Liver (tissue), 9 donors: Measurements from ENCODE around the gene PDE4D. TPM values are rescaled to one million over a fixed set of nuclear protein-coding genes. Genes with fewer than 3 reads are reported as not detected.

Source experiments
- DNase-seq: peaks from one replicate; pipeline ENCODE4 v3.0.0-alpha.2; 2017; ENCODE audit warnings: low spot score
- H3K27ac ChIP-seq, 2 donors: one replicate each; pipeline ENCODE4 v1.7.0; 2013; ENCODE audit warnings: inconsistent platforms in 2 of 2, low read length in 2 of 2, control low read depth in 1 of 2, low read depth in 1 of 2, mild to moderate bottlenecking in 1 of 2
- H3K27me3 ChIP-seq, 4 donors: one replicate each; pipeline versions ENCODE4 v1.6.1 to v1.7.0; 2013; ENCODE audit warnings: low read length in 3 of 4, inconsistent platforms in 1 of 4, mild to moderate bottlenecking in 1 of 4, moderate library complexity in 1 of 4; ENCODE audit not compliant: control insufficient read depth in 4 of 4, insufficient read depth in 4 of 4
- H3K36me3 ChIP-seq, 4 donors: one replicate each; pipeline versions ENCODE4 v1.6.1 to v1.7.0; 2013; ENCODE audit warnings: low read length in 3 of 4, mild to moderate bottlenecking in 3 of 4, low read depth in 1 of 4, moderate library complexity in 1 of 4; ENCODE audit not compliant: control insufficient read depth in 4 of 4, insufficient read depth in 3 of 4
- H3K4me1 ChIP-seq, 4 donors: one replicate each; pipeline versions ENCODE4 v1.6.1 to v1.7.0; 2013; ENCODE audit warnings: low read length in 3 of 4, mild to moderate bottlenecking in 3 of 4, moderate library complexity in 1 of 4; ENCODE audit not compliant: control insufficient read depth in 4 of 4, insufficient read depth in 4 of 4
- H3K4me3 ChIP-seq, 3 donors: one replicate each; pipeline versions ENCODE4 v1.6.1 to v1.7.0; 2013; ENCODE audit warnings: low read length in 3 of 3, control low read depth in 1 of 3, low read depth in 1 of 3, mild to moderate bottlenecking in 1 of 3
- H3K9ac ChIP-seq, 2 donors: one replicate each; pipeline ENCODE4 v1.7.0; 2013; ENCODE audit warnings: low read length in 2 of 2, mild to moderate bottlenecking in 2 of 2, moderate library complexity in 2 of 2, control low read depth in 1 of 2, low read depth in 1 of 2
- H3K9me3 ChIP-seq, 4 donors: one replicate each; pipeline versions ENCODE4 v1.6.1 to v1.7.0; 2013; ENCODE audit warnings: low read length in 3 of 4; ENCODE audit not compliant: control insufficient read depth in 4 of 4
- ATF3 ChIP-seq: IDR thresholded peaks from 2 replicates; pipeline ENCODE4 v1.6.1; 2016; ENCODE audit warnings: antibody characterized with exemption
- EGR1 ChIP-seq, 2 donors: IDR thresholded peaks; 2 replicates each; pipeline ENCODE4 v1.6.1; 2016 to 2018; ENCODE audit warnings: antibody characterized with exemption in 2 of 2, low read depth in 2 of 2
- FOXA1 ChIP-seq: IDR thresholded peaks from 2 replicates; pipeline ENCODE4 v1.6.1; 2016; ENCODE audit warnings: antibody characterized with exemption
- FOXA2 ChIP-seq: IDR thresholded peaks from 2 replicates; pipeline ENCODE4 v1.6.1; 2016; ENCODE audit warnings: antibody characterized with exemption
- GABPA ChIP-seq, 2 donors: IDR thresholded peaks in 1 of 2; conservative IDR thresholded peaks in 1 of 2; 2 replicates each; pipeline ENCODE4 v1.6.1; 2016; ENCODE audit warnings: antibody characterized with exemption in 2 of 2, mild to moderate bottlenecking in 1 of 2, moderate library complexity in 1 of 2
- HNF4A ChIP-seq, 2 donors: conservative IDR thresholded peaks; 2 replicates each; pipeline ENCODE4 v1.6.1; 2016; ENCODE audit warnings: antibody characterized with exemption in 2 of 2, mild to moderate bottlenecking in 2 of 2
- HNF4G ChIP-seq: IDR thresholded peaks from 2 replicates; pipeline ENCODE4 v1.6.1; 2016; ENCODE audit warnings: antibody characterized with exemption
- NR2F2 ChIP-seq: IDR thresholded peaks from 2 replicates; pipeline ENCODE4 v1.6.1; 2016; ENCODE audit warnings: antibody characterized with exemption
- RAD21 ChIP-seq, 2 donors: IDR thresholded peaks; 2 replicates each; pipeline ENCODE4 v1.6.1; 2016; ENCODE audit warnings: antibody characterized with exemption in 2 of 2, mild to moderate bottlenecking in 2 of 2
- REST ChIP-seq: IDR thresholded peaks from 2 replicates; pipeline ENCODE4 v1.6.1; 2016; ENCODE audit warnings: antibody characterized with exemption, mild to moderate bottlenecking
- RXRA ChIP-seq, 2 donors: IDR thresholded peaks; 2 replicates each; pipeline ENCODE4 v1.6.1; 2017 to 2018; ENCODE audit warnings: antibody characterized with exemption in 2 of 2, mild to moderate bottlenecking in 1 of 2
- SP1 ChIP-seq: IDR thresholded peaks from 2 replicates; pipeline ENCODE4 v1.6.1; 2018; ENCODE audit warnings: antibody characterized with exemption, mild to moderate bottlenecking
- YY1 ChIP-seq: IDR thresholded peaks from 2 replicates; pipeline ENCODE4 v1.6.1; 2016; ENCODE audit warnings: antibody characterized with exemption, mild to moderate bottlenecking
- ZBTB33 ChIP-seq: IDR thresholded peaks from 2 replicates; pipeline ENCODE4 v1.6.1; 2016; ENCODE audit warnings: antibody characterized with exemption
- WGBS: extraction: QIAGEN DNeasy Blood & Tissue Kit; methylation state at CpG from one replicate; pipeline ENCODE4 v1.1.7; 2013; 5-methylcytosine and 5-hydroxymethylcytosine counted together
- polyA plus RNA-seq, 2 donors: library from polyadenylated mRNA; stranded (reverse) in 1 of 2; unstranded in 1 of 2; fragments of 200-250 nt in 1 of 2; fragments of >200 nt in 1 of 2; fragmentation: Nextera tagmentation in 1 of 2; extraction: Ambion mirVana in 1 of 2; gene quantifications; one replicate each; pipeline versions ENCODE4 v1.2.1 to v1.2.3, GENCODE V29; 2013 to 2015
- total RNA-seq, 2 donors: library from RNA; depleted of rRNA; stranded (reverse); fragments of >200 nt; gene quantifications; one replicate each; pipeline ENCODE4 v1.2.3, GENCODE V29; 2014
- donor health status: healthy.
- donor health status: healthy.
- donor health status: healthy.
- donor health status: healthy.
- donor health status: healthy.

The PDE4D gene
- total and polyA plus RNA-seq, 4 donors, result 0.67 to 11.9 (median 6.5) TPM

- no peak for DNase-seq
- WGBS, result 58% methylated on average over 4 of the region's 4 CpGs
- H3K4me1 ChIP-seq, result peaks cover 0 to 7% (median 0%) of the 10 kb centered on the region in 4 donors
- no peak for TF ChIP-seq GABPA (IDR thresholded peaks at IDR 0.05 in 1 of 2, conservative IDR thresholded peaks at IDR 0.05 in 1 of 2)
- no peaks in the 10 kb centered on the region for H3K9me3 ChIP-seq
- H3K27ac ChIP-seq, result no peak overlapping the region
- H3K36me3 ChIP-seq, result no peaks in the 10 kb centered on the region
- H3K9ac ChIP-seq, result no peak overlapping the region
- no peaks in the 10 kb centered on the region for H3K27me3 ChIP-seq
- no peak overlapping the region for H3K4me3 ChIP-seq
These were observed 286.3 kb downstream of the PDE4D start for GRCh38 chr5:59607138-59607765.

GRCh38 chr5:59605915-59606314 is 287.6 kb downstream of the PDE4D start:
- H3K9ac ChIP-seq, result no peak overlapping the region
- H3K4me3 ChIP-seq, result no peak overlapping the region
- H3K36me3 ChIP-seq, result no peaks in the 10 kb centered on the region
- TF ChIP-seq RXRA (IDR thresholded peaks at IDR 0.05) (no peak), SP1 (no peak), NR2F2 (no peak), FOXA2 (no peak), HNF4G (no peak), EGR1 (IDR thresholded peaks at IDR 0.05; ENCODE audit: low read depth in 2 of 2) (no peak), YY1 (no peak), ATF3 (no peak), REST (no peak), HNF4A (conservative IDR thresholded peaks at IDR 0.05) (no peak), RAD21 (IDR thresholded peaks at IDR 0.05) (no peak), ZBTB33 (no peak), FOXA1 (no peak), GABPA (IDR thresholded peaks at IDR 0.05 in 1 of 2, conservative IDR thresholded peaks at IDR 0.05 in 1 of 2) (no peak)
- H3K27me3 ChIP-seq, result no peaks in the 10 kb centered on the region
- no peak for DNase-seq
- no peak overlapping the region for H3K27ac ChIP-seq
- peaks cover 0 to 7% (median 0%) of the 10 kb centered on the region in 4 donors for H3K4me1 ChIP-seq
- no peaks in the 10 kb centered on the region for H3K9me3 ChIP-seq
- 78% methylated on average over 1 of the region's 1 CpG for WGBS
